Vagina (tissue), 2 donors: ENCODE data around the gene EPB41L2. TPM values are rescaled to one million over a fixed set of nuclear protein-coding genes. Genes with fewer than 3 reads are reported as not detected.

Experiments used
- DNase-seq, 2 donors: peaks; one replicate each; pipeline ENCODE4 v3.0.0-alpha.2; 2017; ENCODE audit errors: extremely low spot score in 2 of 2
- H3K27ac ChIP-seq: fragments of 200-600 bp; sonication (generic); one replicate; pipeline ENCODE4 v1.5.1; 2019
- H3K27me3 ChIP-seq: fragments of 200-600 bp; sonication (generic); one replicate; pipeline ENCODE4 v1.5.1; 2019
- H3K36me3 ChIP-seq, 2 donors: fragments of 200-600 bp; sonication (generic); one replicate each; pipeline ENCODE4 v1.5.1; 2017 to 2019
- H3K4me1 ChIP-seq: fragments of 200-600 bp; sonication (generic); one replicate; pipeline ENCODE4 v1.5.1; 2019
- H3K4me3 ChIP-seq, 2 donors: fragments of 200-600 bp; sonication (generic); 1 replicate in 1 of 2; 2 replicates in 1 of 2; pipeline ENCODE4 v1.5.1; 2016 to 2019
- H3K9me3 ChIP-seq: fragments of 200-600 bp; sonication (generic); one replicate; pipeline ENCODE4 v1.5.1; 2019
- POLR2A ChIP-seq, 2 donors: fragments of 450-650 bp; IDR thresholded peaks; one replicate each; pipeline ENCODE4 v1.6.1; 2017; ENCODE audit warnings: antibody characterized with exemption in 2 of 2, mild to moderate bottlenecking in 2 of 2, moderate library complexity in 2 of 2
- POLR2AphosphoS5 ChIP-seq, 2 donors: sonication (generic); formaldehyde crosslinking; IDR thresholded peaks; one replicate each; pipeline ENCODE4 v1.9.0; 2017; ENCODE audit warnings: antibody characterized with exemption in 2 of 2, mild to moderate bottlenecking in 2 of 2, low read depth in 1 of 2; ENCODE audit not compliant: insufficient read depth in 1 of 2
- intact Hi-C: fragments of 100-400 bp; cut with DNase I; formaldehyde crosslinking; loops from one replicate; pipeline ENCODE4 v1.15.1; 2023
- total RNA-seq: library from RNA; depleted of rRNA; stranded (reverse); fragments of >200 nt; gene quantifications from one replicate; pipeline ENCODE4 v1.2.3, GENCODE V29; 2016
- TF ChIP-seq, protein P1 (sequence below), 3 experiments: fragments of 450-650 bp in 2 of 3; fragments of 200-600 bp in 1 of 3; sonication (generic) in 1 of 3; IDR thresholded peaks; one replicate each; pipeline ENCODE4 v1.5.1; 2017 to 2019; ENCODE audit warnings: antibody characterized with exemption in 3 of 3, mild to moderate bottlenecking in 2 of 3, moderate library complexity in 2 of 3

EPB41L2 gene
- total RNA-seq, 1 donor from 2014 or later: 96.7 TPM

GRCh38 chr6:130895516-130895915, 167.5 kb downstream of the EPB41L2 start:
- Histone ChIP-seq H3K36me3 (peaks cover 0 to 11% of the 10 kb centered on the region in 2 donors), H3K4me1 (no peaks in the 10 kb centered on the region), H3K9me3 (no peaks in the 10 kb centered on the region), H3K27ac (no peak overlapping the region), H3K4me3 (no peak overlapping the region), H3K27me3 (no peaks in the 10 kb centered on the region)
- no peak for DNase-seq
- TF ChIP-seq, protein P1, sequence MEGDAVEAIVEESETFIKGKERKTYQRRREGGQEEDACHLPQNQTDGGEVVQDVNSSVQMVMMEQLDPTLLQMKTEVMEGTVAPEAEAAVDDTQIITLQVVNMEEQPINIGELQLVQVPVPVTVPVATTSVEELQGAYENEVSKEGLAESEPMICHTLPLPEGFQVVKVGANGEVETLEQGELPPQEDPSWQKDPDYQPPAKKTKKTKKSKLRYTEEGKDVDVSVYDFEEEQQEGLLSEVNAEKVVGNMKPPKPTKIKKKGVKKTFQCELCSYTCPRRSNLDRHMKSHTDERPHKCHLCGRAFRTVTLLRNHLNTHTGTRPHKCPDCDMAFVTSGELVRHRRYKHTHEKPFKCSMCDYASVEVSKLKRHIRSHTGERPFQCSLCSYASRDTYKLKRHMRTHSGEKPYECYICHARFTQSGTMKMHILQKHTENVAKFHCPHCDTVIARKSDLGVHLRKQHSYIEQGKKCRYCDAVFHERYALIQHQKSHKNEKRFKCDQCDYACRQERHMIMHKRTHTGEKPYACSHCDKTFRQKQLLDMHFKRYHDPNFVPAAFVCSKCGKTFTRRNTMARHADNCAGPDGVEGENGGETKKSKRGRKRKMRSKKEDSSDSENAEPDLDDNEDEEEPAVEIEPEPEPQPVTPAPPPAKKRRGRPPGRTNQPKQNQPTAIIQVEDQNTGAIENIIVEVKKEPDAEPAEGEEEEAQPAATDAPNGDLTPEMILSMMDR (IDR thresholded peaks at IDR 0.05): no peak
- TF ChIP-seq POLR2AphosphoS5 (IDR thresholded peaks at IDR 0.05; ENCODE audit: insufficient read depth in 1 of 2, low read depth in 1 of 2) (no peak), POLR2A (IDR thresholded peaks at IDR 0.05) (no peak)
- intact Hi-C loops: no loop called here

- peaks cover 0 to 7% of the 10 kb centered on the region in 2 donors for H3K36me3 ChIP-seq
- intact Hi-C loops: no loop called here
- no peak for DNase-seq
- no peak overlapping the region for H3K4me3 ChIP-seq
- no peak overlapping the region for H3K27ac ChIP-seq
- H3K9me3 ChIP-seq: no peaks in the 10 kb centered on the region
- H3K4me1 ChIP-seq: no peaks in the 10 kb centered on the region
- TF ChIP-seq POLR2AphosphoS5 (IDR thresholded peaks at IDR 0.05; ENCODE audit: insufficient read depth in 1 of 2, low read depth in 1 of 2) (no peak), POLR2A (IDR thresholded peaks at IDR 0.05) (no peak)
- TF ChIP-seq, protein P1 (IDR thresholded peaks at IDR 0.05): no peak
- no peaks in the 10 kb centered on the region for H3K27me3 ChIP-seq
These were observed 169.3 kb downstream of the EPB41L2 start for GRCh38 chr6:130893766-130894165.

DNA sequence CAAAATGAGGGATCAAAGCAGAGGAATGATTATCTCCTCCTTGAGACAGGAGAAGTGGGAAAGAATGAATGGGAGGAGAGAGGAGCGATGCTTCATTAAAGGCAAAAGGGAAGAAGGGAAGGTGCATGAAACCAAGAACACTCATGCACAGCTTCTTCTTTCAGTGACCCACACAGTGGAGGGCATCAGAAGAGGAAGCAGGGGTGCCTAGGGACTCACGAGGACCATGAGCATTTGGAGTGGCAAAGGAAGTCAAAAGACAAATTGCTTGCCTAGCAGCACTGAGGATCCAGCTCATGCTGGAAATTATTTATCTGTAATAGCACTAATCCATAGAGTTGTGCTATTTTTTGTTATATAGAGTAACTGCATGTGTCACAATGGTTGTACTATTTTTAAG, 169.8 kb downstream of the EPB41L2 start:
- H3K27ac ChIP-seq: no peak overlapping the region
- TF ChIP-seq POLR2AphosphoS5 (IDR thresholded peaks at IDR 0.05; ENCODE audit: insufficient read depth in 1 of 2, low read depth in 1 of 2) (no peak), POLR2A (IDR thresholded peaks at IDR 0.05) (no peak)
- TF ChIP-seq, protein P1 (IDR thresholded peaks at IDR 0.05): no peak
- no peaks in the 10 kb centered on the region for H3K27me3 ChIP-seq
- no peaks in the 10 kb centered on the region for H3K4me1 ChIP-seq
- H3K4me3 ChIP-seq: no peak overlapping the region
- no peak for DNase-seq
- no peaks in the 10 kb centered on the region for H3K9me3 ChIP-seq
- peaks cover 0 to 7% of the 10 kb centered on the region in 2 donors for H3K36me3 ChIP-seq
- intact Hi-C loops: no loop called here

- no peak for DNase-seq
- intact Hi-C loops: no loop called here
- no peak overlapping the region for H3K27ac ChIP-seq
- no peak overlapping the region for H3K4me3 ChIP-seq
- no peaks in the 10 kb centered on the region for H3K4me1 ChIP-seq
- TF ChIP-seq POLR2AphosphoS5 (IDR thresholded peaks at IDR 0.05; ENCODE audit: insufficient read depth in 1 of 2, low read depth in 1 of 2): no peak
- no peak for TF ChIP-seq POLR2A (IDR thresholded peaks at IDR 0.05)
- TF ChIP-seq, protein P1 (IDR thresholded peaks at IDR 0.05): no peak
- no peaks in the 10 kb centered on the region for H3K27me3 ChIP-seq
- no peaks in the 10 kb centered on the region for H3K9me3 ChIP-seq
- peaks cover 0 to 7% of the 10 kb centered on the region in 2 donors for H3K36me3 ChIP-seq
These were observed 172.5 kb downstream of the EPB41L2 start for GRCh38 chr6:130890521-130890971.

DNA sequence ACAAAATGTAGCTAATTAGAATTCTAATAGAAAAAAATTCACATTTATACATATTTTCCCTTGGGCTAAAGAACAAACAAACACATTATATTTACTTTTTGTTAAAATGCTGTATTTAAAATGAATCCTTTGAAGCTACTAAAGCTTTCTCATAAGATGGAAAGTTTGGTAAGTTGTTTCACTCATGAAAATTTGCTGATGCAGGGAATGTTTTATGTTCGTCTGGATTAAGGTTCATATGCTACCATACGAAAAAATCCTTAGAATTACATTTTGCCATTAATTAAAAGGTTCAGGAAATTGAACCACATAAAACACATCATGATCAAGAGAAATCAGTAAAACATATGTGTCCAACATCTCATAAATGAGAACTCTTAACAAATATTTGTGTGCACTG, 173.6 kb downstream of the EPB41L2 start:
- no peak overlapping the region for H3K4me3 ChIP-seq
- H3K9me3 ChIP-seq: no peaks in the 10 kb centered on the region
- no peaks in the 10 kb centered on the region for H3K4me1 ChIP-seq
- peaks cover 0 to 7% of the 10 kb centered on the region in 2 donors for H3K36me3 ChIP-seq
- TF ChIP-seq POLR2A (IDR thresholded peaks at IDR 0.05): no peak
- no peak for TF ChIP-seq POLR2AphosphoS5 (IDR thresholded peaks at IDR 0.05; ENCODE audit: insufficient read depth in 1 of 2, low read depth in 1 of 2)
- TF ChIP-seq, protein P1 (IDR thresholded peaks at IDR 0.05): no peak
- DNase-seq: no peak
- H3K27ac ChIP-seq: no peak overlapping the region
- no peaks in the 10 kb centered on the region for H3K27me3 ChIP-seq
- intact Hi-C loops: loop anchor here (5.0 kb wide), 1 partner anchor 173 kb away; the partner anchor contains the start of gene EPB41L2
